B cell (primary cell): Measurements from ENCODE around the gene MTHFD2L. TPM values are rescaled to one million over a fixed set of nuclear protein-coding genes. Genes with fewer than 3 reads are reported as not detected.

Source experiments
- ATAC-seq: fragments of 200-7000 bp; cut with Tn5 transposase; one replicate; pipeline ENCODE4 v1.10.0; 2021; ENCODE audit warnings: low read depth, mild to moderate bottlenecking, moderate number of reproducible peaks, moderate library complexity
- CTCF ChIA-PET: fragments of 350-600 bp; sonication (Branson Sonifier 250); formaldehyde crosslinking; loops from one replicate; lab custom pipeline; 2021; ENCODE audit warnings: antibody characterized with exemption, inconsistent platforms; lab: Charles Lee
- POLR2A ChIA-PET: fragments of 350-600 bp; sonication (Branson Sonifier 250); formaldehyde crosslinking; loops from one replicate; lab custom pipeline; 2021; ENCODE audit warnings: antibody characterized with exemption; lab: Charles Lee
- DNase-seq: peaks from one replicate; pipeline ENCODE4 v3.0.0; 2013
- H2AFZ ChIP-seq: 2 replicates; pipeline ENCODE4 v1.6.1; 2012; ENCODE audit warnings: mild to moderate bottlenecking, low read depth, low read length; ENCODE audit not compliant: insufficient read depth, poor library complexity, severe bottlenecking
- H3K27ac ChIP-seq, 2 donors: 1 replicate in 1 of 2; 2 replicates in 1 of 2; pipeline ENCODE4 v1.5.1; 2012 to 2013; ENCODE audit warnings: low read length in 2 of 2, mild to moderate bottlenecking in 2 of 2, moderate library complexity in 1 of 2
- H3K27me3 ChIP-seq, 4 experiments: fragments of 200-600 bp in 1 of 4; sonication (generic) in 1 of 4; replicated peaks in 1 of 4; 1 replicate in 2 of 4; 2 replicates in 2 of 4; pipeline versions ENCODE4 v1.6.1 to v1.7.0; 2013 to 2016; ENCODE audit warnings: low read length in 3 of 4, mild to moderate bottlenecking in 2 of 4, mixed read lengths in 1 of 4, moderate library complexity in 1 of 4; ENCODE audit not compliant: insufficient read depth in 4 of 4, control insufficient read depth in 3 of 4; ENCODE audit errors: control extremely low read depth in 1 of 4
- H3K36me3 ChIP-seq, 2 experiments: replicated peaks in 1 of 2; 1 replicate in 1 of 2; 2 replicates in 1 of 2; pipeline versions ENCODE4 v1.6.1 to v1.7.1; 2013; ENCODE audit warnings: low read length in 1 of 2; ENCODE audit not compliant: insufficient read depth in 2 of 2, control insufficient read depth in 1 of 2; ENCODE audit errors: control extremely low read depth in 1 of 2, extremely low read depth in 1 of 2
- H3K4me1 ChIP-seq, 2 donors: fragments of 200-600 bp in 1 of 2; sonication (generic) in 1 of 2; 1 replicate in 1 of 2; 2 replicates in 1 of 2; pipeline versions ENCODE4 v1.5.1 to v1.6.1; 2013 to 2017; ENCODE audit warnings: low read length in 2 of 2; ENCODE audit not compliant: control insufficient read depth in 2 of 2, insufficient read depth in 2 of 2
- H3K4me2 ChIP-seq: replicated peaks from 2 replicates; pipeline ENCODE3; 2012; ENCODE audit warnings: mild to moderate bottlenecking, low read depth, low read length; ENCODE audit not compliant: poor library complexity, severe bottlenecking
- H3K4me3 ChIP-seq, 5 experiments: fragments of 200-600 bp in 1 of 5; sonication (generic) in 1 of 5; 1 replicate in 3 of 5; 2 replicates in 2 of 5; pipeline versions ENCODE4 v1.5.1 to v1.7.0; 2011 to 2016; ENCODE audit warnings: low read length in 4 of 5, mild to moderate bottlenecking in 4 of 5, low read depth in 2 of 5, control low read depth in 1 of 5, moderate library complexity in 1 of 5; ENCODE audit not compliant: insufficient read depth in 1 of 5; ENCODE audit errors: control extremely low read depth in 1 of 5, extremely low read depth in 1 of 5
- H3K79me2 ChIP-seq: fragments of 200-600 bp; sonication (generic); one replicate; pipeline ENCODE4 v1.6.0; 2016; ENCODE audit warnings: low read length; ENCODE audit not compliant: control insufficient read depth, insufficient read depth
- H3K9ac ChIP-seq: fragments of 200-600 bp; sonication (generic); 2 replicates; pipeline ENCODE4 v1.6.1; 2017; ENCODE audit warnings: mild to moderate bottlenecking, low read length, moderate library complexity
- H3K9me3 ChIP-seq, 3 donors: one replicate each; pipeline versions ENCODE4 v1.6.1 to v1.7.1; 2013; ENCODE audit warnings: low read length in 2 of 3; ENCODE audit not compliant: control insufficient read depth in 2 of 3, insufficient read depth in 1 of 3; ENCODE audit errors: control extremely low read depth in 1 of 3
- H4K20me1 ChIP-seq: 2 replicates; pipeline ENCODE4 v1.6.0; 2012; ENCODE audit warnings: mild to moderate bottlenecking, low read length; ENCODE audit not compliant: insufficient read depth, control insufficient read depth, poor library complexity, severe bottlenecking
- H3K27ac Mint-ChIP-seq: one replicate; pipeline ENCODE4 v1.8.0; 2021; ENCODE audit warnings: mixed read lengths
- H3K27me3 Mint-ChIP-seq: one replicate; pipeline ENCODE4 v1.8.0; 2021; ENCODE audit warnings: mixed read lengths
- H3K4me1 Mint-ChIP-seq: one replicate; pipeline ENCODE4 v1.8.0; 2021; ENCODE audit warnings: mixed read lengths
- H3K4me3 Mint-ChIP-seq: one replicate; pipeline ENCODE4 v1.8.0; 2021; ENCODE audit warnings: mixed read lengths
- H3K9me3 Mint-ChIP-seq: one replicate; pipeline ENCODE4 v1.8.0; 2022; ENCODE audit warnings: mixed read lengths; ENCODE audit not compliant: insufficient read depth
- CTCF ChIP-seq: fragments of 200-600 bp; IDR thresholded peaks from one replicate; pipeline ENCODE4 v1.8.0; 2022; ENCODE audit warnings: antibody characterized with exemption, mild to moderate bottlenecking
- EZH2 ChIP-seq: IDR thresholded peaks from 2 replicates; pipeline ENCODE4 v1.6.1; 2012; ENCODE audit warnings: borderline replicate concordance, low read depth, mild to moderate bottlenecking, moderate library complexity, low read length; ENCODE audit not compliant: insufficient read depth, poor library complexity, severe bottlenecking
- WGBS: methylation state at CpG from one replicate; pipeline ENCODE4 v1.1.5; 2013; ENCODE audit warnings: missing lambda C conversion rate; ENCODE audit not compliant: insufficient coverage; 5-methylcytosine and 5-hydroxymethylcytosine counted together
- intact Hi-C: fragments of 100-400 bp; cut with micrococcal nuclease; formaldehyde crosslinking; loops from one replicate; pipeline ENCODE4 v1.10.0; 2022
- polyA plus RNA-seq: library from polyadenylated mRNA; depleted of rRNA; stranded (reverse); fragments of >200 nt; gene quantifications from 2 replicates; pipeline ENCODE4 v1.2.3, GENCODE V29; 2012
- total RNA-seq, 2 donors: library from RNA; stranded (reverse); fragments of 120-200 nt in 1 of 2; gene quantifications; 1 replicate in 1 of 2; 2 replicates in 1 of 2; pipeline versions ENCODE4 v1.2.3 to v1.2.4, GENCODE V29; 2013 to 2022

Gene MTHFD2L
- total and polyA plus RNA-seq, 2 donors (not counting 1 experiment from before 2014, with no cell fraction given) = 5.5 to 12.6 TPM

DNA sequence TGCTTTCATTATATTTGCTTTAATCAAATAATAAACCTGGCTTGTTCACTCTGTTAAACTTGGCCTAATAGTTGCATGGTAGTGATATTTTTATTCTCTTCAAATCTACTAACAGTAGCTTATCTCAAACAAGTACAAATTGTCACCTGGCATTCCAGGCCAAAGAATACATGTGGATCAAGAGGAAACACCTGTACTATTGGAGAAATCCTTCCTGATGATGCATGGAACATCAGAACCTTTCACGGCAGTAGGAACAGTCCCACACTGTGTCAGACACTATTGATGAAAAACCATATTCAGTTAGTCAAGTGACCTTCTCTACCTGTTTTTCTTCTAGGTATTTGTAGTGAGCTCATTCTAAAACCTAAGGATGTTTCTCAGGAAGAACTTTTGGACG is 17.0 kb downstream of the MTHFD2L start:
- H3K4me2 ChIP-seq = no peak overlapping the region
- 100% methylated on average over 1 of the region's 2 CpGs for WGBS
- ATAC-seq = no peak
- H3K4me3 ChIP-seq = no peak overlapping the region
- no peak overlapping the region for H3K27ac ChIP-seq
- ChIA-PET POLR2A (no interaction called here), CTCF (interaction anchor here (0.7 to 2.3 kb wide), 2 partner anchors 14 to 51 kb away, joined by 3 to 7 read pairs; no protein-coding TSS in a partner anchor)
- no peaks in the 10 kb centered on the region for H3K79me2 ChIP-seq
- DNase-seq = no peak
- Mint-ChIP-seq H3K4me1 (no peaks in the 10 kb centered on the region), H3K27ac (no peak overlapping the region), H3K4me3 (no peak overlapping the region), H3K9me3 (no peaks in the 10 kb centered on the region), H3K27me3 (no peaks in the 10 kb centered on the region)
- no peaks in the 10 kb centered on the region for H4K20me1 ChIP-seq
- H3K9ac ChIP-seq = no peak overlapping the region
- H3K9me3 ChIP-seq = no peaks in the 10 kb centered on the region
- no peak overlapping the region for H2AFZ ChIP-seq
- no peaks in the 10 kb centered on the region for H3K4me1 ChIP-seq
- H3K27me3 ChIP-seq = no peaks in the 10 kb centered on the region
- TF ChIP-seq EZH2 (no peak), CTCF (no peak)
- H3K36me3 ChIP-seq = no peaks in the 10 kb centered on the region
- intact Hi-C loops = no loop called here

- POLR2A ChIA-PET = no interaction called here
- TF ChIP-seq EZH2 (no peak), CTCF (no peak)
- no peaks in the 10 kb centered on the region for H3K4me1 ChIP-seq
- CTCF ChIA-PET = interaction anchor here (0.7 to 2.3 kb wide), 3 partner anchors 11 to 50 kb away, joined by 3 to 7 read pairs (median 3); no protein-coding TSS in a partner anchor
- H3K27ac Mint-ChIP-seq = no peak overlapping the region
- no CpG with 5 or more reads among the region's 1 CpG for WGBS
- no peaks in the 10 kb centered on the region for H4K20me1 ChIP-seq
- no peaks in the 10 kb centered on the region for H3K4me1 Mint-ChIP-seq
- no peaks in the 10 kb centered on the region for H3K9me3 Mint-ChIP-seq
- H3K4me3 ChIP-seq = no peak overlapping the region
- H3K79me2 ChIP-seq = no peaks in the 10 kb centered on the region
- no peak overlapping the region for H3K9ac ChIP-seq
- no peaks in the 10 kb centered on the region for H3K27me3 ChIP-seq
- intact Hi-C loops = no loop called here
- DNase-seq (no peak), ATAC-seq (no peak)
- no peak overlapping the region for H3K27ac ChIP-seq
- H3K4me3 Mint-ChIP-seq = no peak overlapping the region
- H3K36me3 ChIP-seq = no peaks in the 10 kb centered on the region
- no peaks in the 10 kb centered on the region for H3K9me3 ChIP-seq
- no peak overlapping the region for H3K4me2 ChIP-seq
- H3K27me3 Mint-ChIP-seq = no peaks in the 10 kb centered on the region
- no peak overlapping the region for H2AFZ ChIP-seq
Measured at GRCh38 chr4:74175379-74175778, 17.5 kb downstream of the MTHFD2L start.
